Upper lobe of right lung (tissue), 1 donor: Measurements from ENCODE around the gene THSD4. TPM values are rescaled to one million over a fixed set of nuclear protein-coding genes. Genes with fewer than 3 reads are reported as not detected.

ENCODE experiments used
- ATAC-seq: fragments of 200-7000 bp; cut with Tn5 transposase; one replicate; pipeline ENCODE4 v1.9.1; 2020; ENCODE audit warnings: mild to moderate bottlenecking, moderate library complexity
- DNase-seq: peaks from one replicate; pipeline ENCODE4 v3.0.0-alpha.2; 2020
- H3K27ac ChIP-seq: fragments of 200-600 bp; one replicate; pipeline ENCODE4 v1.8.0; 2022
- H3K27me3 ChIP-seq: fragments of 200-600 bp; one replicate; pipeline ENCODE4 v1.8.0; 2022; ENCODE audit warnings: mild to moderate bottlenecking
- H3K36me3 ChIP-seq: fragments of 200-600 bp; one replicate; pipeline ENCODE4 v1.8.0; 2022
- H3K4me1 ChIP-seq: fragments of 200-600 bp; one replicate; pipeline ENCODE4 v1.8.0; 2022
- H3K4me3 ChIP-seq: fragments of 200-600 bp; one replicate; pipeline ENCODE4 v1.8.0; 2022; ENCODE audit warnings: mild to moderate bottlenecking
- H3K9me3 ChIP-seq: fragments of 200-600 bp; one replicate; pipeline ENCODE4 v1.8.0; 2022
- intact Hi-C: fragments of 100-400 bp; cut with DNase I; formaldehyde crosslinking; loops from one replicate; pipeline ENCODE4 v1.11.0; 2022
- total RNA-seq: library from RNA; stranded (reverse); fragmentation: NEBNext Ultra II Directional; extraction: Animal tissue kit (Norgen Biotek cat#: 25700); gene quantifications from one replicate; pipeline ENCODE4 v1.2.1, GENCODE V29; 2021
- TF ChIP-seq, protein P1 (sequence below): fragments of 200-600 bp; IDR thresholded peaks from one replicate; pipeline ENCODE4 v1.8.0; 2022; ENCODE audit warnings: antibody characterized with exemption
- donor health status: DM: no; HTN: yes; CAD: no; lungs with severe emphysema.

Gene THSD4
- total RNA-seq, 1 donor from 2014 or later = 25.6 TPM

DNA sequence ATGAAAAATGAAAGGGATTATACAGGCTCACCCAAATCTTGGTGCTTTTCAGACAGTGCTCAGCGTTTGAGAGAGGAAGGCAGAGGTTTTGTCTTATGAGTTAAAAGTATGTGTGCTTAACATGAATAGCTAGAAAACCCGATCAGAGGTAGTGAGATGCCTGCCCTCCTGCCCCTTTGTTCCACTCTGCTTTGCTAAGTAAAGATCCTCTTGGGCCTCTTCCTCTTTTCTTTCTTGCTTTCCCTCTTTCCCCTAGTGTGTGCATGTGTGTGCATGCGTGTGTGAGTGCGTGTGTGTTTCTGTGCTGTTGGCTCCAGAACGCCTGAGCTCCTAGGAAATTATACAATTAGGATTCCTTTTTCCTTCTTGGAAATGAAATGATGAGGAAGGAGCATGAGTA, 433.8 kb downstream of the THSD4 start:
- no peaks in the 10 kb centered on the region for H3K36me3 ChIP-seq
- no peaks in the 10 kb centered on the region for H3K4me1 ChIP-seq
- no peaks in the 10 kb centered on the region for H3K9me3 ChIP-seq
- DNase-seq (no peak), ATAC-seq (no peak)
- intact Hi-C loops = no loop called here
- TF ChIP-seq, protein P1, sequence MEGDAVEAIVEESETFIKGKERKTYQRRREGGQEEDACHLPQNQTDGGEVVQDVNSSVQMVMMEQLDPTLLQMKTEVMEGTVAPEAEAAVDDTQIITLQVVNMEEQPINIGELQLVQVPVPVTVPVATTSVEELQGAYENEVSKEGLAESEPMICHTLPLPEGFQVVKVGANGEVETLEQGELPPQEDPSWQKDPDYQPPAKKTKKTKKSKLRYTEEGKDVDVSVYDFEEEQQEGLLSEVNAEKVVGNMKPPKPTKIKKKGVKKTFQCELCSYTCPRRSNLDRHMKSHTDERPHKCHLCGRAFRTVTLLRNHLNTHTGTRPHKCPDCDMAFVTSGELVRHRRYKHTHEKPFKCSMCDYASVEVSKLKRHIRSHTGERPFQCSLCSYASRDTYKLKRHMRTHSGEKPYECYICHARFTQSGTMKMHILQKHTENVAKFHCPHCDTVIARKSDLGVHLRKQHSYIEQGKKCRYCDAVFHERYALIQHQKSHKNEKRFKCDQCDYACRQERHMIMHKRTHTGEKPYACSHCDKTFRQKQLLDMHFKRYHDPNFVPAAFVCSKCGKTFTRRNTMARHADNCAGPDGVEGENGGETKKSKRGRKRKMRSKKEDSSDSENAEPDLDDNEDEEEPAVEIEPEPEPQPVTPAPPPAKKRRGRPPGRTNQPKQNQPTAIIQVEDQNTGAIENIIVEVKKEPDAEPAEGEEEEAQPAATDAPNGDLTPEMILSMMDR = no peak
- H3K27me3 ChIP-seq = no peaks in the 10 kb centered on the region
- no peak overlapping the region for H3K27ac ChIP-seq
- no peak overlapping the region for H3K4me3 ChIP-seq

DNA sequence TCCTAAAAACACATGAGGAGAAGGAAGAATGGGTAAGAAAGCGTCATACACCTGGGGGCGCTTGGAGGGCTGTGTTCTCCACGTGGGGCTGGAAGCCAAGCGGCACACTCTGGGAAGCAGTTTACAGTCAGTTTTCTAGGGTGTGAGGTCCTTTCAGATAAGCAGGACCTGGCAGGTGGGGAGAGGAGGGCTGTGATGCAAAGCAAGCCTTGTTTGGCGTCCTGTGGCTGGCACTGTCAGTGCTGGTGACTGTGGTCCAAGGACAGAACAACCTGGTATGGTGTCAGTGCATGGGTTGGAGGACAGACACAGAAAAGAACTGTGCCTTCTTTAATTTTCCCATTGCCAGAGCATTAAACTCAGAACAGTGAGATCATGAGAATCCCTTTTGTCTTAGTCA, 434.4 kb downstream of the THSD4 start:
- Histone ChIP-seq H3K27me3 (no peaks in the 10 kb centered on the region), H3K9me3 (no peaks in the 10 kb centered on the region), H3K4me1 (no peaks in the 10 kb centered on the region), H3K27ac (no peak overlapping the region), H3K36me3 (no peaks in the 10 kb centered on the region), H3K4me3 (no peak overlapping the region)
- intact Hi-C loops = no loop called here
- DNase-seq (no peak), ATAC-seq (no peak)
- TF ChIP-seq, protein P1 = no peak

DNA sequence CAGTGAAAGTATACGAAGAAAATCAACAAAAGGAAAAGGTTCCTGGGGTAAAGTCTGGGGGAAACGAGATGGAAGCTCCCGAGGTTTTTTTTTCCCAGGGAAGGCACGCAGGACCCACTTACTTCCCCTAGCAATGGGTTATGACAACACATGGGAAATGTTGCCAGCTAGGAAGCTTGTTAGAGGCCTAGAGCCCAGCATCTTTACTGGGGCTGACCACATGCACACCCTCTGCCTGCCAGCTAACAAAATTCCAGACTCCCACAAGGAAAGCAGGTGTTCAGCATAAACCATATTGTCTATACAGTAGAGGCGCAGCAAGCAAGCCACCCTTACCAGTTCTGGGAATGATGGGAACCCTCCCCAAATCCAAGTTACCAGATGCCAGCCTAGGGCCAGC, 436.3 kb downstream of the THSD4 start:
- ATAC-seq = no peak
- TF ChIP-seq, protein P1 = no peak
- Histone ChIP-seq H3K27ac (no peak overlapping the region), H3K9me3 (no peaks in the 10 kb centered on the region), H3K27me3 (no peaks in the 10 kb centered on the region), H3K4me3 (no peak overlapping the region), H3K36me3 (no peaks in the 10 kb centered on the region), H3K4me1 (no peaks in the 10 kb centered on the region)
- intact Hi-C loops = no loop called here
- DNase-seq = no peak

DNA sequence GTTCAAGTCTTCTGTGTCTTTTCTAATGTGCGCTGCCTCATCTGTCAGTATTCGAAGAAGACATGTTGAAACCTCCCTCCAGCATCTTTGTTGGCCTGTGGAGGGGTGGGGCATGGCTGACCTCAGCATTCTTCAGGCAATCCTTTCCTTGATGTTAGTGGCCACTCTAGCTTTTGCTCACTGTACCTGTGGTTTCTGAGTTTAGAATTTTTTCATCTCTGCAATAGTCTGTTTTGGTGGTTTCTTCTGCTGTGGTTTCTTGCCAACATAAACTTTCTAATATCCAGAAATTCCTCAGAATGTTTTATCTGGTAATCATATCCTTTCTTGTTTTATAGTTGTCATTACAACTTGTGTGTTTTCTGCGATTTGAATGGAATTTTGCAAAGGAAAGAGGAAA, 443.8 kb downstream of the THSD4 start:
- Histone ChIP-seq H3K27me3 (no peaks in the 10 kb centered on the region), H3K36me3 (no peaks in the 10 kb centered on the region), H3K4me3 (no peak overlapping the region), H3K4me1 (no peaks in the 10 kb centered on the region), H3K9me3 (no peaks in the 10 kb centered on the region), H3K27ac (no peak overlapping the region)
- DNase-seq (no peak), ATAC-seq (no peak)
- TF ChIP-seq, protein P1 = no peak
- intact Hi-C loops = no loop called here

DNA sequence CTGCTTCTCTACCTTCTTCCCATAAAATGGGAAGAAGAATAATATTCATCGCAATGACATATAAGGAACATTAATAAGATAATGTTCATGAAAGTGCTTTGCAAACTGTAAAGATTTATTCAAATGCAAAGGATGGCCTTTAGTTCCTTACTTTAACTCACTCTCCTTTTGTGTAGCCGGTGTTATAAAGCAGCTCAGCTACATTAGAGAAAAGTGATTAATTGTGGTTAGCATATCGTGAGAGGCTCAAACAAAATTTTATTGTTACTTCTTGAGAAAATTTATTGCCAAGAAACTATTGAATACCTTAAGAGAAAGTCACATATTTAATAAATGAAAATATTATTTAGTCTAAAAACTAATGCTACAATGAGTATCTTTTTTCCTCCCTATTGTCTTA, 444.3 kb downstream of the THSD4 start:
- H3K4me1 ChIP-seq = no peaks in the 10 kb centered on the region
- intact Hi-C loops = no loop called here
- ATAC-seq (no peak), DNase-seq (no peak)
- no peaks in the 10 kb centered on the region for H3K9me3 ChIP-seq
- H3K4me3 ChIP-seq = no peak overlapping the region
- H3K27me3 ChIP-seq = no peaks in the 10 kb centered on the region
- no peaks in the 10 kb centered on the region for H3K36me3 ChIP-seq
- H3K27ac ChIP-seq = no peak overlapping the region
- TF ChIP-seq, protein P1 = no peak

DNA sequence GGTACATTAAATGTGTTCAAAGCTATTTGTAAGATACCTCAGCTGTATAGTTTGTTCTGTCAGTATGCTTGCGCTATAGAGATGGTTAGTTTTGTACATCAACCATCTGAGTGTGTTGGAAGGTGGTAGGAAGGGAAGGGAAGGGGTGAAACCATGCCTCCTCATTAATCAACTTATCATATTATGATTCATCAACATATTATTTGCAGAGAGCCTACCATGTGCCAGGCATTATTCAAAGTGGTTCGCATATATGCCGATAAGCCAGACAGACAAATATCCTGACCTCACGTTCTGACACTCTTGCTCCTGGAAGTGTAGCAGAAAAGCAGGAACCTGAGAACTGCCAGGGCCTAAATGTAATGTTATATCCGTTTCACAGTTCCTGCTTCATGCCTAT, 447.0 kb downstream of the THSD4 start:
- intact Hi-C loops = no loop called here
- Histone ChIP-seq H3K4me1 (no peaks in the 10 kb centered on the region), H3K4me3 (no peak overlapping the region), H3K27me3 (no peaks in the 10 kb centered on the region), H3K36me3 (no peaks in the 10 kb centered on the region), H3K27ac (no peak overlapping the region), H3K9me3 (no peaks in the 10 kb centered on the region)
- TF ChIP-seq, protein P1 = no peak
- ATAC-seq = no peak
- no peak for DNase-seq
